GM19099 (cell line): ENCODE results near the gene COX5B.

ENCODE experiments used
- POLR2A ChIP-seq: IDR thresholded peaks from 3 replicates; pipeline ENCODE4 v1.6.1; 2011; ENCODE audit warnings: low read depth; ENCODE audit not compliant: insufficient read length; ENCODE audit errors: extremely low read depth

COX5B gene

GRCh38 chr2:97676620-97677019 lies 30.8 kb downstream of the COX5B start:
- TF ChIP-seq POLR2A, result no peak

DNA sequence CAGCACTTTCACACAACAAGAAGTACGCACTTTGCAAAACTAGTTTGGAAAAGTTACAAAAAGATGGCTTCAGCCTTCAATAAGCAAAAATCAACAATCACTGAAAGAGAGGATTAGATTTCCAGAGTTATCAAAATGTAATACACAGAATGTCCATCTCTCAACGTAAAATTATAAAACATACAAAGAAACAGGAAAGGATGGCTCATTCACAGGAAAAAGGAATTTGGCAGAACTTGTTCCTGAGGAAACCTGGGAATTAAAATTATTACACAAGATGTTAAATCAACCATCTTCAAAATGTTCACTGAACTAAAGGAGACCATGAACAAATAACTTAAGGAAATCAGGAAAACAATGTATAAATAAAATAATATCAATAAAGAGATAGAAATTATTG lies 31.6 kb downstream of the COX5B start:
- no peak for TF ChIP-seq POLR2A

DNA sequence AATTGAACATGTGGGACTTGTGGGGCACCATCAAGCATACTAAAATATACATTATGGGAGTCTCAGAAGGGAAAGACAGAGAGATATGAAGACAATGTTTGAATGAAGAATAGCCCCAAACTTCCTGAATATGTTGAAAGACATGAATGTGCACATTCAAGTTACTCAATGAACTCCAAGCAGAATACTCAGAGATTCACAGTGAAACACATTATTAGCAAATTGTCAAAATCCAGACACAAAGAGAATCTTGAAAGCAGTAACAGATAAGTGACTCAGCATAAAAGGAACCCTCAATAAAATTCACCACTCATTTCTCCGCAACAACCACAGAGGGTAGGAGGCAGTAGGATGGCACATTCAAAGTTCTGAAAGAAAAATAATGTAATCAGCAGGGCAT lies 32.4 kb downstream of the COX5B start:
- TF ChIP-seq POLR2A, result no peak

- no peak for TF ChIP-seq POLR2A
These were observed 42.4 kb downstream of the COX5B start for GRCh38 chr2:97688062-97688827.

GRCh38 chr2:97691166-97691565 lies 45.3 kb downstream of the COX5B start:
- TF ChIP-seq POLR2A, result no peak

- no peak for TF ChIP-seq POLR2A
These were observed 47.6 kb downstream of the COX5B start for GRCh38 chr2:97693476-97693875.

DNA sequence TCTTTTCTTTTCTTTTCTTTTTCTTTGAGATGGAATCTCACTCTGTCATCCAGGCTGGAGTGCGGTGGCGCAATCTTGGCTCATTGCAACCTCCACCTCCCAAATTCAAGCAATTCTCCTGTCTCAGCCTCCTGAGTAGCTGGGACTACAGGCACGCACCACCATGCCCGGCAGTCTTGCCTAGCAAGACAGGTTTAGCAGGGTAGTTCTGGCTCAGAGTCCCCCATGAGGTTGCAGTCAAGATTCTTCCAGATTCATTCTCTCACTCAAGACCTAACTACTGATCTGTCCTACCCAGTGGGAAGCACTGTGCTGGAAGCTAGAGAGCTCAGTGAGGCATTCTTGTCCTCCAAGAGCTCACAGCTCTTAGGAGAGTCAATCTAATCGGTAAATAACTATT lies 49.9 kb downstream of the COX5B start:
- no peak for TF ChIP-seq POLR2A

- TF ChIP-seq POLR2A, result no peak
These were observed 51.7 kb downstream of the COX5B start for GRCh38 chr2:97697252-97698235.
